NB4 (cell line): ENCODE data around the gene SLC22A23.

ENCODE experiments used
- DNase-seq: peaks from one replicate; pipeline ENCODE4 v3.0.0; 2010; ENCODE audit warnings: low read depth
- H3K4me3 ChIP-seq: one replicate; pipeline ENCODE4 v1.5.1; 2011; ENCODE audit warnings: mild to moderate bottlenecking, low read depth, low read length, moderate library complexity
- CTCF ChIP-seq: IDR thresholded peaks from one replicate; pipeline ENCODE4 v1.5.1; 2012; ENCODE audit warnings: low read depth, low read length
- MAX ChIP-seq: IDR thresholded peaks from 2 replicates; pipeline ENCODE4 v1.6.1; 2011; ENCODE audit warnings: low read depth, low read length
- MYC ChIP-seq: IDR thresholded peaks from 2 replicates; pipeline ENCODE4 v1.6.1; 2011; ENCODE audit warnings: low read depth, low read length
- POLR2A ChIP-seq: IDR thresholded peaks from 2 replicates; pipeline ENCODE4 v1.6.1; 2011; ENCODE audit warnings: mild to moderate bottlenecking; ENCODE audit not compliant: insufficient read length; ENCODE audit errors: extremely low read depth

The SLC22A23 gene

GRCh38 chr6:3456395-3456897 lies 404 bp downstream of the SLC22A23 start:
- H3K4me3 ChIP-seq = no peak overlapping the region
- no peak for TF ChIP-seq MYC
- no peak for TF ChIP-seq POLR2A
- TF ChIP-seq MAX = no peak
- no peak for TF ChIP-seq CTCF
- no peak for DNase-seq

- DNase-seq = no peak
- TF ChIP-seq MYC (no peak), CTCF (no peak), MAX (no peak), POLR2A (no peak)
These were observed 1.1 kb downstream of the SLC22A23 start for GRCh38 chr6:3455569-3456394.

GRCh38 chr6:3455147-3455568 lies 1.7 kb downstream of the SLC22A23 start:
- DNase-seq = no peak
- TF ChIP-seq MAX = no peak
- TF ChIP-seq POLR2A = no peak
- no peak for TF ChIP-seq MYC
- no peak for TF ChIP-seq CTCF
- H3K4me3 ChIP-seq = no peak overlapping the region

More at GRCh38 chr6:3455569-3456394, 1.1 kb downstream of the SLC22A23 start:
- H3K4me3 ChIP-seq = no peak overlapping the region

- TF ChIP-seq MYC (no peak), MAX (no peak), CTCF (no peak), POLR2A (no peak)
- H3K4me3 ChIP-seq = no peak overlapping the region
- DNase-seq = no peak
These were observed 2.4 kb downstream of the SLC22A23 start for GRCh38 chr6:3454273-3455010.

- DNase-seq = no peak
- H3K4me3 ChIP-seq = no peak overlapping the region
- no peak for TF ChIP-seq MYC
- TF ChIP-seq MAX = no peak
- TF ChIP-seq POLR2A = no peak
- TF ChIP-seq CTCF = no peak
These were observed 3.2 kb downstream of the SLC22A23 start for GRCh38 chr6:3453413-3454272.
